Ovary (tissue), 9 donors: ENCODE data around the gene S100A13. TPM values are rescaled to one million over a fixed set of nuclear protein-coding genes. Genes with fewer than 3 reads are reported as not detected.

Experiments used
- DNase-seq, 5 donors: peaks; one replicate each; pipeline ENCODE4 v3.0.0-alpha.2; 2019 to 2020
- H3K27ac ChIP-seq, 2 donors: fragments of 200-600 bp; one replicate each; pipeline versions ENCODE4 v1.5.1 to v1.8.0; 2019 to 2022
- H3K27me3 ChIP-seq: fragments of 200-600 bp; one replicate; pipeline ENCODE4 v1.8.0; 2022
- H3K36me3 ChIP-seq: fragments of 200-600 bp; sonication (generic); one replicate; pipeline ENCODE4 v1.5.1; 2019
- H3K4me1 ChIP-seq: one replicate; pipeline ENCODE4 v1.8.1; 2013; ENCODE audit warnings: mild to moderate bottlenecking, moderate library complexity; ENCODE audit not compliant: insufficient read depth
- H3K4me3 ChIP-seq: fragments of 200-600 bp; sonication (generic); one replicate; pipeline ENCODE4 v1.5.1; 2017
- H3K9me3 ChIP-seq, 2 donors: fragments of 200-600 bp in 1 of 2; sonication (generic) in 1 of 2; one replicate each; pipeline versions ENCODE4 v1.5.1 to v1.8.1; 2013 to 2019; ENCODE audit warnings: mild to moderate bottlenecking in 1 of 2, moderate library complexity in 1 of 2
- CTCF ChIP-seq, 3 donors: fragments of 450-650 bp in 2 of 3; fragments of 200-600 bp in 1 of 3; IDR thresholded peaks; one replicate each; pipeline versions ENCODE4 v1.5.1 to v1.8.0; 2016 to 2022; ENCODE audit warnings: antibody characterized with exemption in 3 of 3, mild to moderate bottlenecking in 1 of 3
- EP300 ChIP-seq: sonication (generic); formaldehyde crosslinking; IDR thresholded peaks from one replicate; pipeline ENCODE4 v1.6.1; 2017; ENCODE audit warnings: antibody characterized with exemption
- POLR2A ChIP-seq: fragments of 450-650 bp; IDR thresholded peaks from one replicate; pipeline ENCODE4 v1.6.1; 2017; ENCODE audit warnings: antibody characterized with exemption, mild to moderate bottlenecking, moderate library complexity
- WGBS, 3 donors: extraction: QIAGEN DNeasy Blood & Tissue Kit in 1 of 3; methylation state at CpG; one replicate each; pipeline versions ENCODE4 v1.1.5 to v1.1.7; 2013 to 2017; 5-methylcytosine and 5-hydroxymethylcytosine counted together
- intact Hi-C, 4 donors: fragments of 100-400 bp; cut with DNase I; formaldehyde crosslinking; loops; one replicate each; pipeline versions ENCODE4 v1.11.0 to v1.15.1; 2022 to 2023
- polyA plus RNA-seq, 2 donors: library from polyadenylated mRNA; stranded (reverse); fragments of 200-250 nt in 1 of 2; fragments of 350-450 nt in 1 of 2; fragmentation: Illumina TruSeq in 1 of 2; extraction: RNeasy Lipid Tissue Mini Kit (QIAGEN cat#74804) in 1 of 2; gene quantifications; one replicate each; pipeline ENCODE4 v1.2.3, GENCODE V29; 2013 to 2014
- total RNA-seq, 7 donors: library from RNA; depleted of rRNA in 2 of 7; stranded (reverse); fragments of >200 nt in 2 of 7; fragmentation: NEBNext Ultra II Directional in 3 of 7; extraction: Animal tissue kit (Norgen Biotek cat#: 25700) in 3 of 7; gene quantifications; one replicate each; pipeline versions ENCODE4 v1.1.0 to v1.2.4, GENCODE V29; 2016 to 2023
- donor health status: DM: no; HTN: no; CAD: no; lungs with moderate emphysema.
- donor health status: DM: no; HTN: no; CAD: no.
- donor health status: Bipolar disorder and iron deficiency.
- donor health status: DM: yes; HTN: yes; CAD: no.
- donor health status: DM: no; HTN: no; CAD: no.
- donor health status: DM: yes; HTN: yes; CAD: no.

S100A13 gene
- total and polyA plus RNA-seq, 9 donors = 73.2 to 560 (median 125) TPM

GRCh38 chr1:153614189-153614900, 13.0 kb downstream of the S100A13 start:
- intact Hi-C loops = no loop called here
- H3K4me1 ChIP-seq = peaks cover 21% of the 10 kb centered on the region
- H3K27ac ChIP-seq = no peak overlapping the region
- no peaks in the 10 kb centered on the region for H3K27me3 ChIP-seq
- WGBS, 3 donors = 54 to 65% (median 58%) methylated on average over 2 of the region's 2 CpGs
- TF ChIP-seq POLR2A (no peak), CTCF (IDR thresholded peaks at IDR 0.05) (no peak), EP300 (no peak)
- no peaks in the 10 kb centered on the region for H3K36me3 ChIP-seq
- no peak overlapping the region for H3K4me3 ChIP-seq
- DNase-seq = no peak
- H3K9me3 ChIP-seq = no peaks in the 10 kb centered on the region

GRCh38 chr1:153613406-153613805, 13.9 kb downstream of the S100A13 start:
- Histone ChIP-seq H3K4me1 (peaks cover 30% of the 10 kb centered on the region), H3K9me3 (no peaks in the 10 kb centered on the region), H3K27me3 (no peaks in the 10 kb centered on the region), H3K27ac (peak overlapping the region; percentile 84 to 93), H3K4me3 (no peak overlapping the region), H3K36me3 (no peaks in the 10 kb centered on the region)
- TF ChIP-seq EP300 (no peak), CTCF (IDR thresholded peaks at IDR 0.05) (no peak), POLR2A (no peak)
- DNase-seq = no peak
- WGBS, 3 donors = 66 to 78% (median 73%) methylated on average over 4 to 5 of the region's 5 CpGs
- intact Hi-C loops = loop anchor here in 1 of 4 donors (2.0 kb wide), 1 partner anchor 59 kb away; no protein-coding TSS in a partner anchor

GRCh38 chr1:153612755-153613331, 14.5 kb downstream of the S100A13 start, which contains the start of gene S100A16:
TSS of gene S100A16 (minus strand) at chr1:153613137. CDS start at chr1:153608151, 4,986 bp downstream.
- no peaks in the 10 kb centered on the region for H3K9me3 ChIP-seq
- TF ChIP-seq EP300 (no peak), POLR2A (peak; percentile 76)
- WGBS, 3 donors = 1 to 27% (median 6%) methylated on average over 9 of the region's 9 CpGs
- H3K4me1 ChIP-seq = peaks cover 36% of the 10 kb centered on the region
- intact Hi-C loops = loop anchor here in 1 of 4 donors (2.0 kb wide), 1 partner anchor 60 kb away; no protein-coding TSS in a partner anchor
- no peaks in the 10 kb centered on the region for H3K36me3 ChIP-seq
- H3K27ac ChIP-seq = peak within 1 kb of the TSS; percentile 84 to 93
- no peaks in the 10 kb centered on the region for H3K27me3 ChIP-seq
- DNase-seq = peak; percentile 81 to 86 (median 82)
- peak within 1 kb of the TSS; percentile 74 for H3K4me3 ChIP-seq

- DNase-seq = peak in 3 of 5 donors; percentile 60 to 66 (median 64)
- intact Hi-C loops = loop anchor here in 1 of 4 donors (2.0 kb wide), 1 partner anchor 61 kb away; no protein-coding TSS in a partner anchor
Observed at GRCh38 chr1:153612111-153612754, 15.1 kb downstream of the S100A13 start.

More at GRCh38 chr1:153612111-153612754, 15.1 kb downstream of the S100A13 start:
- TF ChIP-seq POLR2A (no peak), EP300 (no peak), CTCF (IDR thresholded peaks at IDR 0.05) (no peak)
- Histone ChIP-seq H3K27ac (peak overlapping the region; percentile 84 to 93), H3K36me3 (no peaks in the 10 kb centered on the region), H3K4me3 (peak overlapping the region; percentile 74), H3K27me3 (no peaks in the 10 kb centered on the region), H3K4me1 (peaks cover 34% of the 10 kb centered on the region), H3K9me3 (no peaks in the 10 kb centered on the region)
- 8 to 14% (median 12%) methylated on average over 11 of the region's 11 CpGs for WGBS, 3 donors
